CMK (cell line): Measurements from ENCODE around the gene IL17B.

ENCODE experiments used
- DNase-seq: peaks from one replicate; pipeline ENCODE4 v3.0.0-alpha.2; 2010; ENCODE audit warnings: low read depth

IL17B gene

DNA sequence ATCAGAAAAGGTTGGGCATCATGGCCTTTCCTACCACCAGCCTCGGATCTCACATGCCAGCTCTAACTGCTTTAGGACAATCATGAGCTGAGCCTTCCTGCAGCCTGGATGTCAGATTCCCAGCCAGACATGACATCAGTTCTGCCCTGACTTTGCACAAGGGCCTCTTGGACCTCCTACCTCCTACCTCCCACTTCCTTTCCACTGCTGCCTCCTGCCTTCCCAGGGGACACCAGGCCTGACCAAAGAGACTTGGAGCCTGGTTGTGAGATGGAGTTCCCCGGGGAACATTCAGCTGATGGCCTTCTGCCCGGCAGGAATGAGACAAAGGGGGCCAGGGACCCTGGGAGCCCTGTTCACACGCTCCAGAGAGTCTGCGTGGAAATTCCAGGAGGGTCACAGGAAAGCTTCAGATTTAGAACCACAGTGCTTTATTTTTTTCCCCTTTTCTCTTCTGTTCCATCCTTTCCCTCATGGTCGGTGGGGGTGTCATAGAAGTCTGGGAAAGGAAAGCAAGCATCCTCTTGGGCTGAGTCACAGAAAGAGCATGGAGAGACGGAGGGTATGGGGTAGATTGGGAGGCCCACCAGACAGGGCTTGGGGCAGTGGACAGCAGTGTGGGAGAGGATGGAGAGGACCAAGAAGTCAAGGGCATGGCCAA lies 35.4 kb upstream of the IL17B start:
- no peak for DNase-seq

GRCh38 chr5:149413477-149414210 lies 34.6 kb upstream of the IL17B start:
- DNase-seq = no peak

DNA sequence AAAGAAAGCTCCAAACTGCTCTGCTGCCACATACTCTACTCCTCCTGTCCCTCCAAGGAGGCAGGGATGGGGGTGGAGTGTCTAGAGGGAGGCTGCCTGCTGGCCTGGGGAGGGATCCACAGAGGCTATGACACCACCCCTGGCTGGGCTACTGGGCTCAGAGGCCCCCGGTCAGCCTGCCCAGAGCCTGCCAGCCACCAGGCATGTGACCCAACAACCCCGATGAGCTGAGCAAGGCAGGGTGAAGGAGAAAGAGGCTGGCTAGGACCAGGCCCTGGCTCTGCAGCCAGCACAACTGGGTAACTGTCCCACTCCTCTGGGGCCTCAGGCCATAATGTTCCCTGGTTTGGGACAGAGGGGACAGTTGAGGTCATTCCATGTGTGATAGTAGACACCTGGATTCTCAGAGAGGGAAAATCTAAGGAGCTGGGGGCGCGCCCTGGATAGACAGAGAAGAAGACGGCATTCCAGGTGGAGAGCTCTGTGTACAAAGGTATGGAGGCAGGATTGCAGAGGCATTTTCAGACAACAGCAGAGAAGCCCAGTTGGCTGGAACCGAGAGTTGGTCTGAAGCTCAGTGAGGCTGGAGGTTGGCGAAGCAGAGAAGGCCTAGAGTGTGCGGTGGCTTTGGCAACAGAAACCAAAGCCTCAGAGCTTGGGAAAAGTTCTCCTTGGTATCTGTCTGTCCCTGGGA lies 33.8 kb upstream of the IL17B start:
- no peak for DNase-seq

DNA sequence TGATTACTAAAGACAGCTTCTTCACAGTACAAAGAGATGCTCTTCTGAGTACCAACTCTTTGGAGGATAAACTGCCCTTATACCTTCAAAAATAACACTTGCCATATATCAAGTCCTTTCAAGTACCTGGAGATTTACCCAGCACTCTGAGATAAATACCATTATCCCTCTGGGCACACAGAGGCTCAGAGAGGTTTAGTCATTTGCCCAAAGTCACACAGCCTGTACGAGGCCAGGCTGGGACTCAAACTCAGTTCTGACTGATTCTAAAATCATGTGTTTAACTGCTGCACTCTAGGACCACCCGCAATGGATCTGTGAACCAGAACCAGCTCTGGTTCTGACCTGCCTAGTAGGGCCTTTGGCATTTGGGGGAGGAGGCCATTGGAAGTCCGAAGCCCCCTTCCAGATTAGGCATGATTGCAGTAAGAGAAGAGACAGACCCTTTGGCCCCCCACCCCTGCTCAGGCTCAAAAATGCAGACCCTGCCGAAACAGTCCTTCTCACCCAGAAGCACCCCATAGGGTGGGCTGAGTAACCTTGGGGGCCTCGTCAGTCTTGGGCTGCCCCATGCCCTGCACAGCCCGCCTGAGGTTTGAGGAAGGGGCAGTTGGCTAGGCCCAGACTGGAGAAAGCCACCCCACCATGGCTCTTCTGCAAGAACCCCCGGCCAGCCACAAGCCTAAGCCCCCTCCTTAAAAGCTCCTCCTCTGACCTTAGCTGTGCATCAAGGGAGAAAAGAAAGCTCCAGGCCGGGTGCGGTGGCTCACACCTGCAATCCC lies 32.8 kb upstream of the IL17B start:
- DNase-seq = no peak

DNA sequence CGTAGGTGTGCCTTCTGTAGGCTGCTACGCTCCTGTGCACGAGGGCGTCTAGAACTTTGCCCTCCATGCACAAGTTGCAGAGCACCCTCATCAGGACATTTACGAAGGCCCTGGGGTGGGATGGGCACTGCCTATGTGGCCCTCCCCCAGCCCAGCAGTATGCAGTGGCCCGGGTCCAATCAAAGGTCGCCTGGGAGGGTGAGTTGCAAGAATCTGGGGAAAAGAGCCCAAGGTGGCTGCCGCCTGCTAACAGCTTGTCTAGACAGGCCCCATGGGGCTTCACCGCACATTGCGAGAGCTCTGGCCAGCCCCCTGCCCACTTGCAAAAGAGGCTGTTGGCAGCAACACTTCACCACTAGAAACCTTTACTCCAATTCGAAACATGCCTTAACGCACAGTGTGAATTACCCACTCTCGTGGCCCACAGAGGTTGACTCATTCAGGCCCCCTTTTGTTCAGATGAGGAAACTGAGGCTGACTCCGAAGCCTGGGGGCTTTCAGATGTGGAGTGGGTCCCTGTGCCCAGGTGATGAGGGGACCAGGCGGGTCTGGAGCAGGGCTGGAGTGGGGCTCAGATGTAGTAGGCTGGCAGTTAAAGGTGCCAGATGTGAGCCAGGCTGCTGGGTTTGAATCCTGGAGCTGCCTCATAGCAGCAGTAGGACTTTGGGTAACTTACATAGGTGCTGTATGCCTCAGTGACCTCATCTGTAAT lies 31.8 kb upstream of the IL17B start:
- no peak for DNase-seq

DNA sequence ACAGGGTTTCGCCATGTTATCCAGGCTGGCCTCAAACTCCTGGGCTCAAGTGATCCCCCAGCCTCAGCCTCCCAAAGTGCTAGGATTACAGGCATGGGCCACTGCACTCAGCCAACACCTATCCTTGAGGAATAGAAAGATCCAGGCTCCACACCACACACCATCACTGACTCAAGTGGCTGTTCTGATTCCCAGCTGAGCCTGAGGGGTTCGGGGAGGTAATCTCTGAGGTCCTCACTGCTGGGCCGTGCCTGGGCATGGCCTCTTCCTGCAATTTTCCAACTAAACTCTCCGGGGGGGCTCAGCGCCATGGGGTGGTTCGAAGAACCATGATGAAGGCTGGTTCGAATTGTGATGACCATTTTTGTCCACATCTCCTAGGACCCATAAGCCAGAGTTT lies 31.0 kb upstream of the IL17B start:
- no peak for DNase-seq

DNA sequence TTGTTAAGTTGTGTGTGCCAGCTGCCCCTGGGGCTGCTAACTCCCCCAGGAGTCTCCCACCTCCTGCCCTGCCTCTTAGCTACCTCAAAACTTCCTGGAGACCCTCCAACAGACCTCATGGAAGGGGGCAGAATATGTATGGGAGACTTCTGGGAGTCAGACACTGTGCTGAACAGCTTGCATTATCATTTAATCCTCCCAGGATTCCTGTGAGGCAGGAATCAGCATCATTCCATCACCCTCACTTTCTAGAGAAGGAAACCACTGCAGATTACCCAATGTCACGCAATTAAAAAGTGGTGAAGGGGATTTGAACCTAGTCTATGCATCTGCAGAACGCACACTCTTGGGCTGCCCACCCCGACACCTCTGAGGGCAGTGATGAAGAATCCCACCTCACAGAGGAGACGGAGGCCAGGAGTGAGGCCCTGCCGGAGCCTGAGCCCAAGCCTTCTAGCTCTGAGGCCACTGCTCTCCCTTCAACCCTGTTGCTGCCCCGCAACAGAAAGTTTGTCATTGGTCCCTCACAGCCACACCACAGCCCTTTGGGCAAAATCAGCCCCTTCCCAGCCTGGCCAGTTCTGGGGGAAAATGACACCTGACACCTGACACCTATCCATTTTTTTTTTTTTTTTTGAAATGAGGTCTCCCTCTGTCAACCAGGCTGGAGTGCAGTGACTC lies 30.3 kb upstream of the IL17B start:
- no peak for DNase-seq

DNA sequence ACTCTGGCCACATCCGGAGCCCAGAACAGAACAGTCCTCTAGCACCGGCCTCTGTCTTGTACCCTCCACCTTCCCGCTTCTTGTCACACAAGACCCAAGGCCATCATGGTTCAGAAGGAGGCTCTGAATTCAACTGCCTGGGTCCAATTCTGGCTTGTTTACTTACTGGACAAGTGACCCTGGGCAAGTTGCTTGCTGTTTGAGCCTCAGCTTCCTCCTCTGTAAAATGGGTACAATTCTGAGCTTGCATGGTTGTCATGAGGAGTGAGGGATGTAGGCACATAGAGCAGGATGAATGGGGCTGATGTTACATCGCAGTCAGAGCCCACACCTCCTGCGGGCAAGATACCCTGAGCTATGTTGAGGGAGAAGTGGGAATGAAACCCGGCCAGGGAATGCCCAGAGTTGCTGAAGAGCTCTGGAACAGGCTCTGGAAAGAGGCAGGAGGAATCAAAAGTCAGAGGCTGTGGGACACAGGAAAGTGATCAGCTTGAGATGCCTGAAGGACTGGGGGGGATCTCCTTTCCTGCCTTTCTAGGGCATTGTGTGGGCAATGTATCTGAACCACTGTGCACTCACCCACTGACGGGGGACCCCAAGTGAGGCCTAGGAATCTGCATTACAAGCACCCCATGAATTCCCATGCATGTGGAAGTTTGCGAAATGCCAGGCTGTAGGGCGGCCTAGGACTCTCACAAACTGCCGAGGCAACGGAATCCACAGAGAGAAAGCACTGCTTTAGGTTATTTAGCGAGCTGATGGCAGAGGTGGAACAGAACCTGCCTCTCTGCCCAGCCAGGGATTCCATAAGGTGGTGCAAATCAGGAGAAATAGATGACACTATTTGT lies 29.4 kb upstream of the IL17B start:
- DNase-seq = no peak

DNA sequence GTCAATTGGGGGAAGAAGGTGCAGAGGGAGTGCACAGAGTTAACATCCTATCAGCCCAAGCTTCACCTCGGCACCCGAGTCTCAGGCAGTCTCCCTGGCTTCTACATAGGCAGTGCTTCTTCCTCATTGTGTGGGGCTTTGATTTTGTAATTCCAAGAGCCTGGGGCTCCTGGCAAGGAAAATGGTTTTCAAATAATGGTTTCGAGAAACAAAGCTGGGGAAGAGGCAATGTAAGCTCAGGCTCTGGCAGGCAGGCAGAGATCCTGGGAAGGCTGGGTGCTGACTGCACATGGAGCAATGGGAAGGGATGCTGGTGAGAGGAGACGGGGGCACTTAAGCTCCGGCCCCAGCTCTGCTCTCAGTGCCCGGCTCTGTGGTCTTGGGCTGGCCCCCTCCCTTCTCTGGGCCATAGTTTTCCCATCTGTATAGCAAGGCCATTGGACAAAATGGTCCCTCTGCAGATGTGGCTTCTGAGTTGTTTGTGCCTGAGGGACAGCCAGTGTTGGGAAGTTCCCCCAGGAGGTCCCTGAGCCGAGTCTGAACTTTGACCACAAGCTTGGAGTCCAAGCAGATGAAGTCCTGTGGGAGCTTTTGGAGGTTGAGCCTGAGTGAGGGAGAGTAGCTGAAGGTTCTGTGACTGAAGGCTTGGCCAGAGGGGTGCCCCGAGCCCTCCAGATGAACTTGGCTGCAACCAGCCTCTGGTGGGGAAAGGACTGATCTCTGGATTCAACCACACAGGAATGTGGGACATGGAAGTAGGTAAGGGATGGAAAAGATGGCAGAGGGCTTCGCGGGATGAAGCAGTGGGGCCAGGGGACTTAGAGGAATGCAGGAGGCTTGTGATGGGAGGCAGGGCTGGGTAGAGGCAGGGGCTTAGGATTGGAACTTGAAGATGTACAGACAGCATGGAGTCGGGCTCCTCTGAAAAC lies 28.5 kb upstream of the IL17B start:
- no peak for DNase-seq

DNA sequence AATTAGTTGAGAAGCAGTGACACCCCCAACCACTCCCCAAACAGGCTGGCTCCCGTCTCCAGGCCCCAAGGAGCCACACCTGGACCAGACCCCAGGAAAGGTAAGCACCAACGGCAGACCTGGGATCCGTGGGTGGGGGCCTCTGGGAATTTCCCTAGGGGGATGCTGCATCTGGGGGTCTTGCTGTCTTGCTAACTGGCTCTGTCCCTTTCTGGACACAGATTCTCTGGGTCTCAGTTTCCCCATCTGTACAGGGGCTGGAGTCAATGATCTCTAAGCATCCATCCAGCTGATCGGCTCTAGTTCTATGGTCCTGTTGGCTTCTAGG lies 27.9 kb upstream of the IL17B start:
- no peak for DNase-seq

DNA sequence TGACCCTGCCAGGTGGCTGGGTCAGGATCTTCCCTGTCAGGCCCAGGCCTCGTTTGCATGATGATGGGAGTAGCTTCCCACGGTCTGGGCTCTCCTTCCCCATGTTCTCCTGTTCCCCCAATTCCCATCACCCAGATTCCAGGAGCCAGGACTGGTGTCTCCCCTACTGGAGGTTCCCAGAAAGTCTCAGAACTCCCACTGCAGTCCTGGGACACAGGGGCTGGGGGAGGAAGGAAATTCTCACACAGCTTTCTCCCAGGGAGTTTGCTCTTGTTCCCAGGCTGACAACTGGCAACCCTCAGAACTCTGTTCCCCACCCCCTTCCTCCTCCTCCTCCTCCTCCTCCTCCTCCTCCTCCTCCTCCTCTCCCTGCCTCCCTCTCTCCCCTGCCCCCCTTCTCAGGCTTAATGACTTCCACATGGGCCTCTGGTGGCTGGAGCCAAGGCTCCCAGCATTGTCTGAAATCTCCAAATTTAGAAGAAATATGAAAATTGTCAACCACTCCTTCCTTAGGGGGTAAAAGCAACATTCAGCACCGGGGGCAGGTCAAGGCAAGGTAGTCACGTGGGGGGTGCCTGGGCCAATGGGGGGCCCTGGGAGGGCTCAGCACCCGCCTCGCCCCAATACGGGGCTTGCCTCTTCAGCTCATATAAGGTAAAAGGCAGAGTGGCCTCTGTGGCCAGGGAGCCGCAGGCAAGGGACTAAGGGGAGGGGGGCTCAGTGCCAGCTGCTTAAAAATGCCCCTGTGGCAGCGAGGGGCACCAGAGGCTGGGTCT lies 27.3 kb upstream of the IL17B start:
- DNase-seq = no peak

- DNase-seq = no peak
These were observed 26.6 kb upstream of the IL17B start for GRCh38 chr5:149405550-149406202.

DNA sequence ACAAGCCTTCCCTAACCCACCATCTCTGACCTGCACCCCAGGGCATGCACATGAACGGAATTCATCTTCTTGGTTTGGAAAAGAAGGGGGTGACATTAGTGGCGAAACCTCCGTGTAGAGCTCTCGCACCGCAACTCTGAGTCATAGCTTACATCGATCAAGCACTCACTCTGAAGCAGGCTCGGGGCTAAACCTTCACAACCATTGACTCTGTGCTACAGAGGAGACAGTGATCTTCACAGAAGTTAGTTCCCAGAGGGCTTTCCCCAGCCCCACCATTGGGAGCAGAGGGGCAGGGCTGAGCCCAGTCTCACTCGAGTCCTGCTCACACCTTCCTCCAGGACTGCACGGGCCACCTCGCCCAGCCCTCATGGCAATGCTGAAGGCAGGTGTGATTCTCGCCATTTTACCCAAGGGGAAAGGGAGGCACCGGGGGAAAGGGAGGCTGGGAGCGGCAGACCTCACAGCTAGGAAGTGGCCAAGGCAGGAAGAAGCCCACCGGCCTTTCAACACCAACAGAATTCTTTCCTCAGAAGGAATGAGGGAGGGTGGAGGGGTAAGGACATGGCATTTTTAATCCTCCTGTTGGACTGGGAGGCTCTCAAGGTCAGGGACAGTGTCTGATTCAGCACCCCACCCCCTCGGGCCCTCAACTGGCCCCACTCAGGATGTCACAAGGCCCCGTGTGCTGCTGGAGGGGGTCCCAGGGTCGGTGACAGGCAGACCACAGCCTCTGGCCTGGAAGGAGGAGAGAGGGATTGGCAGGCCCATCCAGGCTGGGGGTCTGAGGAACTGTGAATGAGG lies 25.9 kb upstream of the IL17B start:
- DNase-seq = no peak

DNA sequence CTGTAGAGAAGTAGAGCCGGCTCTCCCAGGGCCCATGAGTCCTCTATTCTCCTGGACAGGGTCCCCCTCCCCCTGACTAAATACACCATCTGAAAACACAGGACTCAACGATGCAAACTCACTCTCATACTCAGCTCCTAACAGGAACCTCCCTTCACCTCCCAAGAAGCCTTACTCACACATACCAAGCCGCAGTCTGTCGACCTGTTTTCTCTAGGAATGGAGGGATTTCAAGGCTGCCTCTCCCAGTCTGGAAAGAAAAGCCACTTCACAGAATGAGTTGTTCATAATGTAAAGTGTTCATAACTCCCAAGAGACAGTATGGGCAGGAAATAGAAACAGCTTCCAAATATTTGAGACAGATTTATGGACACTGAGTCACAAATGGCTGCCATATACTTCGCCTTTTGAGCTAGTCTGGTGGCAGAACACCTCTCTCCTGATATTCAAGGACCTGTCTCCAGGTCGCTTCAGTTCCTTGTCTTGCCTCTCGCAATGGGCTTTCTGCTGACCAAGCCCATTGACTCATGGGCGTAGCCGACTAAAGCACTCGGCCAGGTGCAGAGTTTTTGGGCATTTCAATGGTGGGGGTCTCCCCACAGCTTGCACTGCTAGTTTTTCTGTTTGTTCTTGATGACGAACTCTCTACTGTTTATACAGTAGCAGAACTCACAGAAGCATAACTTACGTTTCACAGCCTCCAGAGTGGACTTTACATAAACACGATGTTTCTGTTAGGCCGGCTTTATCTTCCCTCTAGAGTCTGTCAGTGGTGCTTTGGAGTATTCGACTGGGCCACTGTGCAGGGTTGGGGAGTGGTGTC lies 25.0 kb upstream of the IL17B start:
- DNase-seq = no peak

- DNase-seq = no peak
These were observed 23.2 kb upstream of the IL17B start for GRCh38 chr5:149402291-149402690.

DNA sequence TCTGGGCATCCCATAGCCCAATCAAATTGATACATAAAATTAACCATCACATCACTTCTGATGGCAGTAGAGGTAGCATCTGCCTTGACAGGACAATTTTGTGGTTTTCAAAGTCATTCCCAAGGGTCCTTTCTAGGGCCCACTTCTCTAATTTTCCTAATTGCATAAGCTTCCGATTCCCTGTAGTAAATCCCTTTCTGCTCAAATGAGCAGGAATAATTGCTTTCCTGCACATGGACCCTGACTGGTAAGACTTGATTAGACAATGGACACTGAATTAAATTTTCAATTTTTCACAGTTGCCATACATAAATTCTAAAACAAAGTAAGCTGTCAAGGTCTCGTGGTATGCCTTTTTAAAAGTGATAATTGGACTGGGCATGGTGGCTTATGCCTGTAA lies 22.0 kb upstream of the IL17B start:
- DNase-seq = no peak
